K562 (cell line): ENCODE measurements around the gene TGFBR1. TPM values are rescaled to one million over a fixed set of nuclear protein-coding genes. Genes with fewer than 3 reads are reported as not detected.

ENCODE experiments used
- ATAC-seq: fragments of 200-7000 bp; cut with Tn5 transposase; 3 replicates; pipeline ENCODE4 v1.9.1; 2020; ENCODE audit warnings: moderate library complexity
- BruUV-seq: library from RNA; stranded (reverse); fragments of 400-500 nt; replicated peaks from 2 replicates; lab custom pipeline; 2021; lab: Mats Ljungman, UMichigan
- CTCF ChIA-PET: fragments of 300-600 bp; formaldehyde crosslinking; extraction: SDS; loops from one replicate; lab custom pipeline; 2021; ENCODE audit warnings: low intra/inter-chr PET ratio; lab: Yijun Ruan, JAX
- POLR2A ChIA-PET: fragments of 300-600, 350-650 bp; sonication (Branson Sonifier 250); formaldehyde crosslinking; extraction: SDS; loops from one replicate; lab custom pipeline; 2021; ENCODE audit warnings: antibody characterized with exemption, inconsistent platforms; lab: Yijun Ruan, JAX
- DNase-seq, 4 experiments: peaks; one replicate each; pipeline versions ENCODE4 v3.0.0 to v3.0.0-alpha.2; 2011 to 2018; ENCODE audit warnings: low spot score in 3 of 4, mixed read lengths in 3 of 4; ENCODE audit errors: extremely low read depth in 1 of 4
- FAIRE-seq: peaks from 2 replicates; lab custom pipeline; 2011; peaks lifted over from hg19 to GRCh38; lab: Jason Lieb, UNC
- H2AFZ ChIP-seq: 2 replicates; pipeline ENCODE4 v1.6.0; 2011; ENCODE audit warnings: low read depth, low read length, control low read depth, inconsistent platforms
- H3K27ac ChIP-seq: fragments of 200-600 bp; 3 replicates; pipeline ENCODE4 v1.8.0; 2011; ENCODE audit warnings: low read depth, mild to moderate bottlenecking, control low read depth, inconsistent platforms, low read length, moderate library complexity, mixed read lengths; ENCODE audit errors: extremely low read depth
- H3K27me3 ChIP-seq, 2 experiments: fragments of 300-600 bp in 1 of 2; 2 replicates in 1 of 2; 3 replicates in 1 of 2; pipeline versions ENCODE4 v1.6.0 to v1.8.0; 2011; ENCODE audit warnings: inconsistent platforms in 2 of 2, low read length in 2 of 2, mild to moderate bottlenecking in 1 of 2, mixed read lengths in 1 of 2, moderate library complexity in 1 of 2; ENCODE audit not compliant: control insufficient read depth in 2 of 2, insufficient read depth in 2 of 2
- H3K36me3 ChIP-seq: fragments of 300-600 bp; 3 replicates; pipeline ENCODE4 v1.8.0; 2011; ENCODE audit warnings: mild to moderate bottlenecking, low read length, inconsistent platforms; ENCODE audit not compliant: control insufficient read depth, insufficient read depth
- H3K4me1 ChIP-seq, 2 experiments: fragments of 200-600 bp in 1 of 2; replicated peaks in 1 of 2; 2 replicates in 1 of 2; 3 replicates in 1 of 2; pipeline versions ENCODE4 v1.5.1 to v1.8.0; 2011; ENCODE audit warnings: inconsistent platforms in 2 of 2, low read length in 2 of 2, mild to moderate bottlenecking in 1 of 2, mixed read lengths in 1 of 2, moderate library complexity in 1 of 2; ENCODE audit not compliant: control insufficient read depth in 2 of 2, insufficient read depth in 2 of 2
- H3K4me2 ChIP-seq: 2 replicates; pipeline ENCODE4 v1.6.1; 2011; ENCODE audit warnings: low read length, control low read depth, inconsistent platforms, mixed read lengths; ENCODE audit not compliant: insufficient read depth
- H3K4me3 ChIP-seq: fragments of 200-600 bp; sonication (generic), shearing (Covaris generic); 2 replicates; pipeline ENCODE4 v1.5.1; 2016; ENCODE audit warnings: control low read depth, inconsistent platforms
- H3K79me2 ChIP-seq: fragments of 200-600 bp; 3 replicates; pipeline ENCODE4 v1.8.0; 2011; ENCODE audit warnings: low read length, inconsistent platforms; ENCODE audit not compliant: control insufficient read depth, insufficient read depth
- H3K9ac ChIP-seq, 2 experiments: 2 replicates each; pipeline versions ENCODE4 v1.6.0 to v1.6.1; 2011; ENCODE audit warnings: low read depth in 2 of 2, low read length in 2 of 2, control low read depth in 1 of 2, inconsistent platforms in 1 of 2, mild to moderate bottlenecking in 1 of 2, mixed read lengths in 1 of 2; ENCODE audit not compliant: insufficient read depth in 1 of 2
- H3K9me1 ChIP-seq: one replicate; pipeline ENCODE4 v1.6.0; 2011; ENCODE audit warnings: inconsistent platforms, mild to moderate bottlenecking, low read length, moderate library complexity; ENCODE audit not compliant: control insufficient read depth, insufficient read depth
- H3K9me3 ChIP-seq: replicated peaks from 2 replicates; pipeline ENCODE4 v1.5.1; 2011; ENCODE audit warnings: low read depth, low read length, inconsistent platforms; ENCODE audit not compliant: control insufficient read depth, insufficient read depth
- H4K20me1 ChIP-seq: replicated peaks from 2 replicates; pipeline ENCODE4 v1.6.1; 2011; ENCODE audit warnings: low read length, inconsistent platforms, mixed read lengths; ENCODE audit not compliant: control insufficient read depth, insufficient read depth
- ASH1L ChIP-seq: fragments of 450-650 bp; IDR thresholded peaks from 2 replicates; pipeline ENCODE4 v1.6.1; 2018; ENCODE audit warnings: borderline replicate concordance, mild to moderate bottlenecking, low read depth; ENCODE audit not compliant: partially characterized antibody
- CC2D1A ChIP-seq: fragments of 450-650 bp; IDR thresholded peaks from 2 replicates; pipeline ENCODE4 v1.6.1; 2017; ENCODE audit warnings: mild to moderate bottlenecking
- POLR2H ChIP-seq: IDR thresholded peaks from 2 replicates; pipeline ENCODE4 v1.6.1; 2016; ENCODE audit warnings: missing genetic modification characterization, low read depth, mild to moderate bottlenecking, control low read depth, missing compliant biosample characterization, moderate library complexity
- PTBP1 ChIP-seq: fragments of 200-400 bp; formaldehyde crosslinking; IDR thresholded peaks from 2 replicates; pipeline ENCODE4 v1.6.1; 2017; ENCODE audit warnings: low read depth, low read length
- TRIM28 ChIP-seq: fragments of 450-650 bp; IDR thresholded peaks from 2 replicates; pipeline ENCODE4 v1.6.1; 2017
- WGBS: fragments of 100-300 bp; shearing (Covaris generic); methylation state at CpG from one replicate; pipeline ENCODE4 v1.1.6; 2016; ENCODE audit warnings: low coverage, mixed read lengths; ENCODE audit not compliant: insufficient coverage; ENCODE audit errors: missing lambda C conversion rate; 5-methylcytosine and 5-hydroxymethylcytosine counted together
- in situ Hi-C: fragments of 300-500 bp; cut with MboI; formaldehyde crosslinking; loops from 4 replicates; pipeline ENCODE4 v1.15.0; 2018; ENCODE audit warnings: inconsistent platforms, mixed read lengths
- intact Hi-C: fragments of 100-400 bp; cut with micrococcal nuclease; formaldehyde crosslinking; loops from 2 replicates; pipeline ENCODE4 v1.14.2; 2022
- polyA plus RNA-seq, 8 experiments: library from polyadenylated mRNA; depleted of rRNA in 4 of 8; stranded (reverse) in 5 of 8; unstranded in 3 of 8; fragments of >200 nt; fragmentation: Nextera tagmentation in 2 of 8; fragmentation: Illumina TruSeq in 1 of 8; extraction: Ambion mirVana in 2 of 8; extraction: Trizol in 1 of 8; gene quantifications; 2 replicates each; pipeline versions ENCODE4 v1.2.1 to v1.2.3, GENCODE V29; 2011 to 2014; ENCODE audit warnings: inconsistent platforms in 1 of 8, missing spikeins in 1 of 8
- total RNA-seq, 7 experiments: library from RNA; depleted of rRNA in 6 of 7; stranded (reverse); fragments of >200 nt in 6 of 7; fragmentation: Illumina TruSeq in 2 of 7; extraction: Trizol in 2 of 7; gene quantifications; 2 replicates each; pipeline versions ENCODE4 v1.2.1 to v1.2.3, GENCODE V29; 2011 to 2021; ENCODE audit warnings: low replicate concordance in 1 of 7

Gene TGFBR1
- total and polyA plus RNA-seq, 9 of the 15 experiments (the other 6 are each of a cell fraction or from before 2014, with no cell fraction given), result 15.5 to 62.4 (median 42.7) TPM

- no peaks in the 10 kb centered on the region for H3K79me2 ChIP-seq
- no peak overlapping the region for H3K27ac ChIP-seq
- intact Hi-C loops (no loop called here), in situ Hi-C loops (no loop called here)
- H3K9ac ChIP-seq, result no peak overlapping the region
- TF ChIP-seq TRIM28 (no peak), ASH1L (no peak), POLR2H (tag) (no peak), CC2D1A (no peak), PTBP1 (no peak)
- no peak overlapping the region for H3K4me3 ChIP-seq
- H3K36me3 ChIP-seq, result no peaks in the 10 kb centered on the region
- no peak overlapping the region for H3K4me2 ChIP-seq
- H3K9me3 ChIP-seq, result no peaks in the 10 kb centered on the region
- BruUV-seq, result no TSS peak
- peaks cover 0 to 19% of the 10 kb centered on the region in 2 experiments; a peak in 4 of 5 replicates for H3K27me3 ChIP-seq
- ATAC-seq (no peak), DNase-seq (no peak), FAIRE-seq (no peak)
- 24% methylated on average over 15 of the region's 15 CpGs for WGBS
- CTCF ChIA-PET, result no interaction called here
- POLR2A ChIA-PET, result interaction anchor here (0.6 to 1.4 kb wide), 3 partner anchors 11 to 66 kb away, joined by 3 to 7 read pairs (median 4); no protein-coding TSS in a partner anchor
- H2AFZ ChIP-seq, result no peak overlapping the region
- H3K4me1 ChIP-seq, result peaks cover 0 to 2% of the 10 kb centered on the region in 2 experiments; a peak in 1 of 5 replicates
- no peaks in the 10 kb centered on the region for H4K20me1 ChIP-seq
- no peaks in the 10 kb centered on the region for H3K9me1 ChIP-seq
Observed at GRCh38 chr9:99171225-99172123, 66.6 kb downstream of the TGFBR1 start.
